Measurements from ENCODE around the gene CWF19L1. TPM values are rescaled to one million over a fixed set of nuclear protein-coding genes. Genes with fewer than 3 reads are reported as not detected.

The CWF19L1 gene
- polyA plus RNA-seq, 1 donor from 2014 or later, result 36.9 TPM

- Histone ChIP-seq H3K36me3 (ENCODE audit: insufficient read depth, low read length) (no peaks in the 10 kb centered on the region), H3K27me3 (ENCODE audit: insufficient read depth, low read depth, low read length) (no peaks in the 10 kb centered on the region), H4K20me1 (ENCODE audit: insufficient read depth) (no peaks in the 10 kb centered on the region), H3K27ac (ENCODE audit: low read length) (no peak overlapping the region), H3K9ac (ENCODE audit: low read length) (no peak overlapping the region), H3F3A (ENCODE audit: insufficient read depth, low read length, poor library complexity, severe bottlenecking) (no peaks in the 10 kb centered on the region), H3K4me3 (ENCODE audit: low read length) (no peak overlapping the region), H2AFZ (ENCODE audit: low read depth, low read length) (no peak overlapping the region), H3K9me3 (ENCODE audit: low read length) (no peaks in the 10 kb centered on the region), H3K79me2 (replicated peaks; ENCODE audit: insufficient read depth, low read length) (no peaks in the 10 kb centered on the region), H3K9me2 (ENCODE audit: insufficient read depth, low read length) (no peaks in the 10 kb centered on the region), H3K4me2 (ENCODE audit: low read length) (no peak overlapping the region)
- TF ChIP-seq EP300 (conservative IDR thresholded peaks at IDR 0.05; ENCODE audit: poor library complexity, severe bottlenecking) (no peak), SMC3 (conservative IDR thresholded peaks at IDR 0.05; ENCODE audit: poor library complexity) (no peak), CTCF (IDR thresholded peaks at IDR 0.05; ENCODE audit: poor library complexity, severe bottlenecking) (no peak), EZH2 (IDR thresholded peaks at IDR 0.05; ENCODE audit: borderline replicate concordance, insufficient read depth, low read length, poor library complexity, severe bottlenecking) (no peak), RAD21 (conservative IDR thresholded peaks at IDR 0.05) (no peak), TAF1 (IDR thresholded peaks at IDR 0.05; ENCODE audit: low read depth) (no peak), POLR2AphosphoS5 (IDR thresholded peaks at IDR 0.05) (no peak), MXI1 (conservative IDR thresholded peaks at IDR 0.05; ENCODE audit: poor library complexity, severe bottlenecking) (no peak), REST (IDR thresholded peaks at IDR 0.05; ENCODE audit: borderline replicate concordance) (no peak)
Measured at GRCh38 chr10:100245484-100246220, 21.8 kb downstream of the CWF19L1 start.

- Histone ChIP-seq H3K27ac (ENCODE audit: low read length) (no peak overlapping the region), H3K36me3 (ENCODE audit: insufficient read depth, low read length) (no peaks in the 10 kb centered on the region), H3K4me2 (ENCODE audit: low read length) (no peak overlapping the region), H4K20me1 (ENCODE audit: insufficient read depth) (no peaks in the 10 kb centered on the region), H2AFZ (ENCODE audit: low read depth, low read length) (no peak overlapping the region), H3K27me3 (ENCODE audit: insufficient read depth, low read depth, low read length) (no peaks in the 10 kb centered on the region), H3K9me2 (ENCODE audit: insufficient read depth, low read length) (no peaks in the 10 kb centered on the region), H3K79me2 (replicated peaks; ENCODE audit: insufficient read depth, low read length) (no peaks in the 10 kb centered on the region), H3F3A (ENCODE audit: insufficient read depth, low read length, poor library complexity, severe bottlenecking) (no peaks in the 10 kb centered on the region), H3K9me3 (ENCODE audit: low read length) (no peaks in the 10 kb centered on the region), H3K4me3 (ENCODE audit: low read length) (no peak overlapping the region), H3K9ac (ENCODE audit: low read length) (no peak overlapping the region)
- no peak for TF ChIP-seq CTCF (IDR thresholded peaks at IDR 0.05; ENCODE audit: poor library complexity, severe bottlenecking)
- no peak for TF ChIP-seq REST (IDR thresholded peaks at IDR 0.05; ENCODE audit: borderline replicate concordance)
- TF ChIP-seq MXI1 (conservative IDR thresholded peaks at IDR 0.05; ENCODE audit: poor library complexity, severe bottlenecking), result no peak
- no peak for TF ChIP-seq POLR2AphosphoS5 (IDR thresholded peaks at IDR 0.05)
- TF ChIP-seq SMC3 (conservative IDR thresholded peaks at IDR 0.05; ENCODE audit: poor library complexity), result no peak
- no peak for TF ChIP-seq RAD21 (conservative IDR thresholded peaks at IDR 0.05)
- TF ChIP-seq TAF1 (IDR thresholded peaks at IDR 0.05; ENCODE audit: low read depth), result no peak
- TF ChIP-seq EZH2 (IDR thresholded peaks at IDR 0.05; ENCODE audit: borderline replicate concordance, insufficient read depth, low read length, poor library complexity, severe bottlenecking), result no peak
- no peak for TF ChIP-seq EP300 (conservative IDR thresholded peaks at IDR 0.05; ENCODE audit: poor library complexity, severe bottlenecking)
Measured at GRCh38 chr10:100239851-100240250, 27.6 kb downstream of the CWF19L1 start.
